Stomach (tissue), 4 donors: Measurements from ENCODE around the gene KCNK7.

Experiments
- CTCF ChIP-seq, 7 experiments: fragments of 450-650 bp in 4 of 7; fragments of 200-600 bp in 3 of 7; sonication (generic) in 3 of 7; IDR thresholded peaks; one replicate each; pipeline ENCODE4 v1.5.1; 2016 to 2019; ENCODE audit warnings: antibody characterized with exemption in 7 of 7, control low read depth in 2 of 7, mild to moderate bottlenecking in 1 of 7
- POLR2A ChIP-seq, 4 donors: fragments of 450-650 bp; IDR thresholded peaks; one replicate each; pipeline ENCODE4 v1.6.1; 2016; ENCODE audit warnings: antibody characterized with exemption in 4 of 4, control low read depth in 2 of 4, mild to moderate bottlenecking in 1 of 4, moderate library complexity in 1 of 4
- POLR2AphosphoS5 ChIP-seq, 3 donors: sonication (generic); formaldehyde crosslinking; IDR thresholded peaks; one replicate each; pipeline ENCODE4 v1.6.1; 2016; ENCODE audit warnings: antibody characterized with exemption in 3 of 3

- TF ChIP-seq CTCF (IDR thresholded peaks at IDR 0.05) (no peak), POLR2A (IDR thresholded peaks at IDR 0.05) (no peak), POLR2AphosphoS5 (IDR thresholded peaks at IDR 0.05) (no peak)
Observed at GRCh38 chr11:65599955-65600246, 4.3 kb upstream of the KCNK7 start.
